Keratinocyte (primary cell): ENCODE measurements around the gene SELENOK. TPM values are rescaled to one million over a fixed set of nuclear protein-coding genes. Genes with fewer than 3 reads are reported as not detected.

ENCODE experiments used
- DNase-seq: peaks from one replicate; pipeline ENCODE4 v3.0.0-alpha.2; 2011; ENCODE audit warnings: low read depth, missing footprints, low spot score
- FAIRE-seq: peaks from 2 replicates; lab custom pipeline; 2011; peaks lifted over from hg19 to GRCh38; lab: Jason Lieb, UNC
- H2AFZ ChIP-seq: 2 replicates; pipeline ENCODE4 v1.6.0; 2012; ENCODE audit warnings: low read length, control low read depth, inconsistent platforms; ENCODE audit not compliant: control insufficient read depth
- H3K27ac ChIP-seq: 2 replicates; pipeline ENCODE4 v1.5.1; 2011; ENCODE audit warnings: low read length; ENCODE audit not compliant: control insufficient read depth, insufficient read depth
- H3K27me3 ChIP-seq: 3 replicates; pipeline ENCODE4 v1.6.0; 2011; ENCODE audit warnings: low read length; ENCODE audit not compliant: control insufficient read depth, insufficient read depth; ENCODE audit errors: extremely low read depth
- H3K36me3 ChIP-seq, 2 experiments: 2 replicates in 1 of 2; 3 replicates in 1 of 2; pipeline ENCODE4 v1.5.1; 2011; ENCODE audit warnings: low read length in 2 of 2, mild to moderate bottlenecking in 1 of 2; ENCODE audit not compliant: control insufficient read depth in 2 of 2, insufficient read depth in 2 of 2; ENCODE audit errors: extremely low read depth in 1 of 2
- H3K4me1 ChIP-seq: 3 replicates; pipeline ENCODE4 v1.5.1; 2011; ENCODE audit warnings: low read length; ENCODE audit not compliant: control insufficient read depth, insufficient read depth; ENCODE audit errors: extremely low read depth
- H3K4me2 ChIP-seq: 3 replicates; pipeline ENCODE4 v1.6.0; 2011; ENCODE audit warnings: low read depth, low read length; ENCODE audit not compliant: control insufficient read depth, insufficient read depth; ENCODE audit errors: extremely low read depth
- H3K4me3 ChIP-seq, 3 experiments: fragments of 200-600 bp in 1 of 3; sonication (generic) in 1 of 3; 2 replicates in 2 of 3; 3 replicates in 1 of 3; pipeline ENCODE4 v1.5.1; 2011 to 2016; ENCODE audit warnings: low read length in 3 of 3, mild to moderate bottlenecking in 3 of 3, control low read depth in 2 of 3, inconsistent platforms in 1 of 3, low read depth in 1 of 3, mixed read lengths in 1 of 3, mixed run types in 1 of 3, moderate library complexity in 1 of 3; ENCODE audit not compliant: control insufficient read depth in 2 of 3, insufficient read depth in 2 of 3; ENCODE audit errors: extremely low read depth in 1 of 3
- H3K79me2 ChIP-seq: 2 replicates; pipeline ENCODE4 v1.6.0; 2012; ENCODE audit warnings: low read length; ENCODE audit not compliant: control insufficient read depth, insufficient read depth
- H3K9ac ChIP-seq: 3 replicates; pipeline ENCODE4 v1.6.0; 2011; ENCODE audit warnings: low read length; ENCODE audit not compliant: control insufficient read depth, insufficient read depth; ENCODE audit errors: extremely low read depth
- H3K9me1 ChIP-seq: 3 replicates; pipeline ENCODE4 v1.6.0; 2011; ENCODE audit warnings: low read length; ENCODE audit not compliant: control insufficient read depth, insufficient read depth; ENCODE audit errors: extremely low read depth
- H3K9me3 ChIP-seq: 2 replicates; pipeline ENCODE4 v1.5.1; 2012; ENCODE audit warnings: low read depth, low read length; ENCODE audit not compliant: control insufficient read depth
- H4K20me1 ChIP-seq: 3 replicates; pipeline ENCODE4 v1.6.0; 2011; ENCODE audit warnings: low read length; ENCODE audit not compliant: control insufficient read depth, insufficient read depth; ENCODE audit errors: extremely low read depth
- CTCF ChIP-seq, 3 experiments: IDR thresholded peaks in 1 of 3; conservative IDR thresholded peaks in 1 of 3; optimal IDR thresholded peaks in 1 of 3; 2 replicates in 2 of 3; 3 replicates in 1 of 3; pipeline versions ENCODE3 to v1.5.1; 2011; ENCODE audit warnings: low read length in 3 of 3, mild to moderate bottlenecking in 3 of 3, moderate library complexity in 2 of 3, control low read depth in 1 of 3, inconsistent platforms in 1 of 3; ENCODE audit not compliant: insufficient read depth in 2 of 3; ENCODE audit errors: extremely low read depth in 1 of 3
- EZH2 ChIP-seq: IDR thresholded peaks from one replicate; pipeline ENCODE4 v1.6.1; 2012; ENCODE audit warnings: inconsistent platforms, mild to moderate bottlenecking, low read length, moderate library complexity
- dilution Hi-C: fragments of 300-500 bp; cut with MboI; formaldehyde crosslinking; loops from one replicate; pipeline ENCODE4 v1.7.0; 2020; ENCODE audit warnings: low sequenced_read_pairs; ENCODE audit not compliant: extremely low pct_ligation_motif_present
- polyA plus RNA-seq, 5 experiments: library from polyadenylated mRNA; depleted of rRNA in 3 of 5; stranded (reverse) in 3 of 5; stranded (forward) in 1 of 5; unstranded in 1 of 5; fragments of >200 nt; gene quantifications; 1 replicate in 1 of 5; 2 replicates in 3 of 5; 3 replicates in 1 of 5; pipeline versions ENCODE4 v1.2.1 to v1.2.3, GENCODE V29; 2011 to 2012; ENCODE audit warnings: missing spikeins in 2 of 5, low read depth in 1 of 5, low replicate concordance in 1 of 5

SELENOK gene
- polyA plus RNA-seq, 1 donor (not counting 4 experiments of a cell fraction or from before 2014, with no cell fraction given), result 94.9 TPM

- dilution Hi-C loops, result no loop called here
- peak; percentile 17 to 74 (median 50) for TF ChIP-seq CTCF (optimal IDR thresholded peaks at IDR 0.05 in 1 of 3, IDR thresholded peaks at IDR 0.05 in 1 of 3, conservative IDR thresholded peaks at IDR 0.05 in 1 of 3; ENCODE audit: extremely low read depth in 1 of 3, insufficient read depth in 2 of 3, low read length in 3 of 3)
- TF ChIP-seq EZH2, result no peak
- DNase-seq (no peak), FAIRE-seq (no peak)
- Histone ChIP-seq H3K36me3 (no peaks in the 10 kb centered on the region), H3K4me1 (no peaks in the 10 kb centered on the region), H3K4me3 (no peak overlapping the region), H3K9me1 (no peaks in the 10 kb centered on the region), H3K4me2 (no peak overlapping the region), H3K27me3 (no peaks in the 10 kb centered on the region), H3K79me2 (no peaks in the 10 kb centered on the region), H3K9me3 (no peaks in the 10 kb centered on the region), H4K20me1 (no peaks in the 10 kb centered on the region), H3K27ac (no peak overlapping the region), H2AFZ (no peak overlapping the region), H3K9ac (no peak overlapping the region)
Measured at GRCh38 chr3:53921296-53921695, 29.6 kb upstream of the SELENOK start.

GRCh38 chr3:53919741-53920140 lies 28.1 kb upstream of the SELENOK start:
- dilution Hi-C loops, result no loop called here
- Histone ChIP-seq H3K27ac (no peak overlapping the region), H3K4me1 (no peaks in the 10 kb centered on the region), H2AFZ (no peak overlapping the region), H3K9me3 (no peaks in the 10 kb centered on the region), H3K36me3 (no peaks in the 10 kb centered on the region), H4K20me1 (no peaks in the 10 kb centered on the region), H3K4me3 (no peak overlapping the region), H3K4me2 (no peak overlapping the region), H3K79me2 (no peaks in the 10 kb centered on the region), H3K9ac (no peak overlapping the region), H3K9me1 (no peaks in the 10 kb centered on the region), H3K27me3 (no peaks in the 10 kb centered on the region)
- TF ChIP-seq CTCF (optimal IDR thresholded peaks at IDR 0.05 in 1 of 3, IDR thresholded peaks at IDR 0.05 in 1 of 3, conservative IDR thresholded peaks at IDR 0.05 in 1 of 3; ENCODE audit: extremely low read depth in 1 of 3, insufficient read depth in 2 of 3, low read length in 3 of 3) (no peak), EZH2 (no peak)
- FAIRE-seq, result no peak
- DNase-seq, result no peak
